GM12878 (cell line): ENCODE data around the gene TPST1. TPM values are rescaled to one million over a fixed set of nuclear protein-coding genes. Genes with fewer than 3 reads are reported as not detected.

Experiments used
- ATAC-seq: fragments of 200-7000 bp; cut with Tn5 transposase; 3 replicates; pipeline ENCODE4 v1.9.1; 2020; ENCODE audit warnings: mild to moderate bottlenecking, moderate library complexity
- BruUV-seq: library from RNA; stranded (reverse); fragments of 400-500 nt; replicated peaks from 2 replicates; lab custom pipeline; 2021; lab: Mats Ljungman, UMichigan
- CTCF ChIA-PET: fragments of 300-600 bp; sonication (Branson Sonifier 250); formaldehyde crosslinking; extraction: SDS; loops from one replicate; lab custom pipeline; 2021; ENCODE audit warnings: inconsistent platforms; lab: Yijun Ruan, JAX
- POLR2A ChIA-PET: fragments of 350-600 bp; formaldehyde crosslinking; extraction: SDS; loops from one replicate; lab custom pipeline; 2021; ENCODE audit warnings: inconsistent platforms; lab: Charles Lee
- RAD21 ChIA-PET: fragments of 300-600 bp; sonication (Branson Sonifier 250); formaldehyde crosslinking; loops from one replicate; lab custom pipeline; 2023; ENCODE audit warnings: antibody characterized with exemption; ENCODE audit not compliant: unreplicated experiment; lab: Charles Lee
- SMC1A ChIA-PET: fragments of 300-600 bp; sonication (Branson Sonifier 250); formaldehyde crosslinking; loops from one replicate; lab custom pipeline; 2023; ENCODE audit not compliant: unreplicated experiment, uncharacterized antibody; lab: Charles Lee
- DNase-seq: peaks from one replicate; pipeline ENCODE4 v3.0.0-alpha.2; 2011; ENCODE audit warnings: low read depth, low spot score
- FAIRE-seq: peaks from 3 replicates; lab custom pipeline; 2011; peaks lifted over from hg19 to GRCh38; lab: Jason Lieb, UNC
- H2AFZ ChIP-seq: 2 replicates; pipeline ENCODE4 v1.6.0; 2011; ENCODE audit warnings: low read depth, low read length, control low read depth; ENCODE audit not compliant: control insufficient read depth
- H3K27ac ChIP-seq: 2 replicates; pipeline ENCODE4 v1.5.1; 2011; ENCODE audit warnings: control low read depth; ENCODE audit not compliant: control insufficient read depth, insufficient read depth
- H3K27me3 ChIP-seq, 2 experiments: replicated peaks in 1 of 2; 2 replicates each; pipeline versions ENCODE4 v1.6.0 to v1.6.1; 2011; ENCODE audit warnings: low read length in 1 of 2; ENCODE audit not compliant: control insufficient read depth in 2 of 2, insufficient read depth in 2 of 2
- H3K36me3 ChIP-seq, 2 experiments: 2 replicates each; pipeline ENCODE4 v1.5.1; 2011; ENCODE audit warnings: low read length in 1 of 2; ENCODE audit not compliant: control insufficient read depth in 2 of 2, insufficient read depth in 2 of 2
- H3K4me1 ChIP-seq: 2 replicates; pipeline ENCODE4 v1.6.1; 2011; ENCODE audit warnings: mild to moderate bottlenecking, low read length, moderate library complexity, mixed read lengths; ENCODE audit not compliant: control insufficient read depth, insufficient read depth
- H3K4me2 ChIP-seq: 2 replicates; pipeline ENCODE4 v1.6.0; 2011; ENCODE audit warnings: control low read depth; ENCODE audit not compliant: control insufficient read depth, insufficient read depth
- H3K4me3 ChIP-seq: fragments of 200-600 bp; sonication (generic); 2 replicates; pipeline ENCODE4 v1.5.1; 2016
- H3K79me2 ChIP-seq: 2 replicates; pipeline ENCODE4 v1.6.0; 2011; ENCODE audit warnings: low read length; ENCODE audit not compliant: control insufficient read depth, insufficient read depth
- H3K9ac ChIP-seq: 2 replicates; pipeline ENCODE4 v1.8.0; 2011; ENCODE audit warnings: low read length, control low read depth, mixed read lengths; ENCODE audit not compliant: control insufficient read depth, insufficient read depth
- H3K9me3 ChIP-seq: replicated peaks from 3 replicates; pipeline ENCODE4 v1.5.1; 2011; ENCODE audit warnings: mild to moderate bottlenecking, low read length; ENCODE audit not compliant: control insufficient read depth, insufficient read depth
- H4K20me1 ChIP-seq: 2 replicates; pipeline ENCODE4 v1.6.0; 2011; ENCODE audit not compliant: control insufficient read depth, insufficient read depth
- CREB1 ChIP-seq: IDR thresholded peaks from 2 replicates; pipeline ENCODE4 v1.6.1; 2012; ENCODE audit warnings: low read depth, mild to moderate bottlenecking, inconsistent platforms
- ZBTB4 ChIP-seq: fragments of 450-650 bp; formaldehyde crosslinking; IDR thresholded peaks from 2 replicates; pipeline ENCODE4 v1.4.0; 2022; ENCODE audit warnings: mild to moderate bottlenecking, moderate library complexity
- ZNF384 ChIP-seq: IDR thresholded peaks from 2 replicates; pipeline ENCODE4 v1.6.1; 2012; ENCODE audit warnings: low read depth, mild to moderate bottlenecking, low read length, improper control_type of control experiment, borderline replicate concordance
- WGBS: methylation state at CpG from one replicate; pipeline ENCODE4 v1.1.6; 2016; ENCODE audit warnings: low lambda C conversion rate; ENCODE audit not compliant: insufficient replicate concordance, insufficient coverage; ENCODE audit errors: missing lambda C conversion rate; 5-methylcytosine and 5-hydroxymethylcytosine counted together
- in situ Hi-C: fragments of 300-500 bp; cut with MboI; formaldehyde crosslinking; loops from 9 replicates; pipeline ENCODE4 v1.14.3; 2018; ENCODE audit warnings: mixed read lengths
- intact Hi-C: fragments of 100-400 bp; cut with micrococcal nuclease; formaldehyde crosslinking; loops from one replicate; pipeline ENCODE4 v1.14.2; 2022; ENCODE audit not compliant: unreplicated experiment
- polyA plus RNA-seq, 11 experiments: library from polyadenylated mRNA; depleted of rRNA in 4 of 11; unstranded in 6 of 11; stranded (reverse) in 5 of 11; fragments of >200 nt; fragmentation: Nextera tagmentation in 4 of 11; fragmentation: Illumina TruSeq in 1 of 11; extraction: Ambion mirVana in 4 of 11; extraction: Trizol in 1 of 11; gene quantifications; 1 replicate in 1 of 11; 2 replicates in 10 of 11; pipeline versions ENCODE4 v1.2.1 to v1.2.3, GENCODE V29; 2011 to 2016; ENCODE audit warnings: inconsistent platforms in 2 of 11, missing spikeins in 2 of 11, low read depth in 1 of 11
- total RNA-seq, 4 experiments: library from RNA; depleted of rRNA in 3 of 4; stranded (reverse); fragments of >200 nt in 3 of 4; fragmentation: Illumina TruSeq in 1 of 4; extraction: Trizol in 1 of 4; gene quantifications; 2 replicates each; pipeline versions ENCODE4 v1.2.1 to v1.2.3, GENCODE V29; 2013 to 2021

Gene TPST1
- total and polyA plus RNA-seq, 10 of the 15 experiments (the other 5 are each of a cell fraction or from before 2014, with no cell fraction given), result 1.1 to 10.6 (median 7.5) TPM

GRCh38 chr7:66189695-66190503 is 15.2 kb upstream of the TPST1 start:
- Histone ChIP-seq H3K4me3 (no peak overlapping the region), H3K27ac (no peak overlapping the region), H2AFZ (no peak overlapping the region), H3K9ac (no peak overlapping the region), H3K27me3 (no peaks in the 10 kb centered on the region; a peak in 1 of 4 replicates), H3K9me3 (no peaks in the 10 kb centered on the region), H3K79me2 (no peaks in the 10 kb centered on the region), H3K36me3 (no peaks in the 10 kb centered on the region), H4K20me1 (no peaks in the 10 kb centered on the region), H3K4me2 (no peak overlapping the region)
- ChIA-PET CTCF (no interaction called here), SMC1A (no interaction called here), POLR2A (interaction anchor here (0.5 kb wide), 1 partner anchor 11 kb away, joined by 5 read pairs; no protein-coding TSS in a partner anchor), RAD21 (no interaction called here)
- no TSS peak for BruUV-seq
- intact Hi-C loops (no loop called here), in situ Hi-C loops (no loop called here)
- 43% methylated on average over 7 of the region's 7 CpGs for WGBS
- FAIRE-seq (no peak), DNase-seq (no peak), ATAC-seq (no peak)
- TF ChIP-seq ZBTB4 (CRISPR knock-in tag), result no peak
- no peak for TF ChIP-seq ZNF384
- no peak for TF ChIP-seq CREB1
- TF ChIP-seq, all 136 proteins: peak for 0
- H3K4me1 ChIP-seq, result no peaks in the 10 kb centered on the region
